ENCODE results near the gene SGSH.

Gene SGSH

DNA sequence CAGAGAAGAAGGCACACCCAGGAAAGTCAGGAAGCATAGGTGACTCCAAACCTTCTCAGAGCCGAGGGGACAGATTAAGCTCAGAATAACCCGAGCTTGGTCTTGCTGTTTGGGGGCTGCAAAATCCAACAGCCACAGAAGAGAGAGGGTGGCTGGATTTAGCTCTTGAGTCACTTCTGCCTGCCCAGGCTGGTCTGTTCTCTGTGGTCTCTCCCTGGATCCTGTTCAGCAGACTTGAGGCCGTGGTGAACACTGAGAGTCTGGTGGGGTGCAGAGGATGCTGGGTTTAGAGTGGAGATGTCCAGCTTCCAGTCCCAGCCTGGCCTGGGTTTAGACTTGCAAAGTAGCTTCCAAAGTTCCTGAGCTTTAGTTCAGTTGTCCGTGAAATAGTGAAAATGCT, 8.9 kb upstream of the SGSH start:
- H3K4me3 ChIP-seq (ENCODE audit: low read depth, low read length) = no peak overlapping the region
- no peak for DNase-seq
- H2BK5ac ChIP-seq (ENCODE audit: low read depth, low read length, poor library complexity) = no peak overlapping the region
- no peak overlapping the region for H2BK12ac ChIP-seq (ENCODE audit: low read length)
- H3K27ac ChIP-seq (ENCODE audit: low read depth, low read length) = no peak overlapping the region
- no peak overlapping the region for H3K9ac ChIP-seq (ENCODE audit: low read length)
- H3K14ac ChIP-seq (ENCODE audit: low read length) = no peak overlapping the region
- H2BK120ac ChIP-seq (ENCODE audit: insufficient read depth, low read length, poor library complexity) = no peak overlapping the region
- H2AFZ ChIP-seq (ENCODE audit: insufficient read depth, low read length, poor library complexity) = no peak overlapping the region
- H3K9me3 ChIP-seq (ENCODE audit: insufficient read depth, low read depth, low read length) = peaks cover 5% of the 10 kb centered on the region
- H3K23ac ChIP-seq (ENCODE audit: low read length) = no peak overlapping the region
- no CpG with 5 or more reads among the region's 4 CpGs for WGBS (ENCODE audit: extremely low coverage, insufficient coverage, insufficient read length)
- no peak overlapping the region for H4K8ac ChIP-seq (ENCODE audit: low read depth, low read length)
- no peak overlapping the region for H2AK5ac ChIP-seq (ENCODE audit: low read length)
- no peaks in the 10 kb centered on the region for H3K79me1 ChIP-seq (ENCODE audit: low read length)
- peaks cover 21 to 22% of the 10 kb centered on the region in 2 experiments for H3K36me3 ChIP-seq (ENCODE audit: control insufficient read depth in 1 of 2, insufficient read depth in 2 of 2, low read length in 2 of 2)
- no peaks in the 10 kb centered on the region for H3K27me3 ChIP-seq (ENCODE audit: insufficient read depth, low read length)
- peaks cover 5 to 6% of the 10 kb centered on the region in 2 experiments for H3K4me1 ChIP-seq (ENCODE audit: control insufficient read depth in 1 of 2, insufficient read depth in 2 of 2, low read length in 2 of 2)
- H4K91ac ChIP-seq (ENCODE audit: low read depth, low read length) = no peak overlapping the region
- H3K4me2 ChIP-seq (ENCODE audit: low read length) = no peak overlapping the region
- H3K18ac ChIP-seq (ENCODE audit: low read length) = no peak overlapping the region
- H4K12ac ChIP-seq (ENCODE audit: low read depth, low read length) = no peak overlapping the region
- H3K79me2 ChIP-seq (ENCODE audit: control insufficient read depth, insufficient read depth, low read length, poor library complexity) = no peaks in the 10 kb centered on the region
- H3K4ac ChIP-seq (ENCODE audit: low read depth, low read length) = no peak overlapping the region

DNA sequence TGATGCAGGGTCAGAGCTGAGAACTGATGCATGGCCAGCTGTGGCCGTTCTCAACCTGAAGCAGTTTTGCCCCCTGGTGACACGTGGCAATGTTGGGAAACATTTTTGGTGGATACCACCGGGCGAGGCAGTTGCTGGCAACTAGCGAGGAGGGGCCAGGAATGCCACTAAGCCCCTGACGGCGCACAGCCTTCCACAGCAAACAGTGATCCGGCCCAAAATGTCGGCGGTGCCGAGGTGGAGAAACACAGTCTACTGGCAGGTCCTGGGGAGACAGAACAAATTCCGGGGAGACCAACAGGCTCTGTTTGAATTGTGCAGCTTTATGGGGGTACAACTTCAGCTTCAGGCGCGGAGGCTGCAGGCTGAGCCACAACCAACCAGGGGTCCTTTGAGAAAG, 8.3 kb upstream of the SGSH start:
- no peaks in the 10 kb centered on the region for H3K27me3 ChIP-seq (ENCODE audit: insufficient read depth, low read length)
- H3K4me2 ChIP-seq (ENCODE audit: low read length) = no peak overlapping the region
- no peak overlapping the region for H3K23ac ChIP-seq (ENCODE audit: low read length)
- peaks cover 5 to 8% of the 10 kb centered on the region in 2 experiments for H3K4me1 ChIP-seq (ENCODE audit: control insufficient read depth in 1 of 2, insufficient read depth in 2 of 2, low read length in 2 of 2)
- no peak overlapping the region for H3K18ac ChIP-seq (ENCODE audit: low read length)
- H3K4ac ChIP-seq (ENCODE audit: low read depth, low read length) = no peak overlapping the region
- no peak overlapping the region for H2AFZ ChIP-seq (ENCODE audit: insufficient read depth, low read length, poor library complexity)
- H3K27ac ChIP-seq (ENCODE audit: low read depth, low read length) = no peak overlapping the region
- H3K9me3 ChIP-seq (ENCODE audit: insufficient read depth, low read depth, low read length) = peaks cover 5% of the 10 kb centered on the region
- WGBS (ENCODE audit: extremely low coverage, insufficient coverage, insufficient read length) = no CpG with 5 or more reads among the region's 14 CpGs
- DNase-seq = no peak
- no peak overlapping the region for H3K4me3 ChIP-seq (ENCODE audit: low read depth, low read length)
- H4K8ac ChIP-seq (ENCODE audit: low read depth, low read length) = no peak overlapping the region
- no peak overlapping the region for H2BK5ac ChIP-seq (ENCODE audit: low read depth, low read length, poor library complexity)
- no peak overlapping the region for H4K12ac ChIP-seq (ENCODE audit: low read depth, low read length)
- no peak overlapping the region for H4K91ac ChIP-seq (ENCODE audit: low read depth, low read length)
- no peak overlapping the region for H2AK5ac ChIP-seq (ENCODE audit: low read length)
- H2BK12ac ChIP-seq (ENCODE audit: low read length) = no peak overlapping the region
- no peak overlapping the region for H3K14ac ChIP-seq (ENCODE audit: low read length)
- peaks cover 22 to 25% of the 10 kb centered on the region in 2 experiments for H3K36me3 ChIP-seq (ENCODE audit: control insufficient read depth in 1 of 2, insufficient read depth in 2 of 2, low read length in 2 of 2)
- H2BK120ac ChIP-seq (ENCODE audit: insufficient read depth, low read length, poor library complexity) = no peak overlapping the region
- H3K79me1 ChIP-seq (ENCODE audit: low read length) = no peaks in the 10 kb centered on the region
- no peak overlapping the region for H3K9ac ChIP-seq (ENCODE audit: low read length)
- no peaks in the 10 kb centered on the region for H3K79me2 ChIP-seq (ENCODE audit: control insufficient read depth, insufficient read depth, low read length, poor library complexity)

DNA sequence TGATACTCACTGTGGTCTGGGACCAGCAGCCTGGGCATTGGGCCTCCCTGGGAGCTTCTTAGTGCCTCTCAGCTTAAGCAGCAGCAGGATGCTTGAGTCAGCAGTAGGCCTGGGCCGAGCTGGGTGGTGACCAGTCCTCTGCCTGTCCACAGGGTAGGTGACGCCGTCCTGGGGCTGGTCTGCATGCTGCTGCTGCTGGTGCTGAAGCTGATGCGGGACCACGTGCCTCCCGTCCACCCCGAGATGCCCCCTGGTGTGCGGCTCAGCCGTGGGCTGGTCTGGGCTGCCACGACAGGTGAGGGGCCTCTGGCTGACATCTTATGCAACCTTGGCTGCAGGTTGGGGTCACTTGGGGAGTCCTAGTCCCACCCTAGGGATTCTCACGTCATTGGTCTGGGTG, 7.5 kb upstream of the SGSH start:
- Histone ChIP-seq H3K27me3 (ENCODE audit: insufficient read depth, low read length) (no peaks in the 10 kb centered on the region), H3K9me3 (ENCODE audit: insufficient read depth, low read depth, low read length) (peaks cover 5% of the 10 kb centered on the region), H4K91ac (ENCODE audit: low read depth, low read length) (no peak overlapping the region), H3K23ac (ENCODE audit: low read length) (no peak overlapping the region), H3K79me1 (ENCODE audit: low read length) (no peaks in the 10 kb centered on the region), H3K4me1 (ENCODE audit: control insufficient read depth in 1 of 2, insufficient read depth in 2 of 2, low read length in 2 of 2) (peaks cover 5 to 8% of the 10 kb centered on the region in 2 experiments), H3K18ac (ENCODE audit: low read length) (no peak overlapping the region), H2BK120ac (ENCODE audit: insufficient read depth, low read length, poor library complexity) (no peak overlapping the region), H3K27ac (ENCODE audit: low read depth, low read length) (no peak overlapping the region), H3K9ac (ENCODE audit: low read length) (no peak overlapping the region), H3K14ac (ENCODE audit: low read length) (no peak overlapping the region), H3K4me3 (ENCODE audit: low read depth, low read length) (no peak overlapping the region), H3K36me3 (ENCODE audit: control insufficient read depth in 1 of 2, insufficient read depth in 2 of 2, low read length in 2 of 2) (peaks cover 24 to 28% of the 10 kb centered on the region in 2 experiments), H2BK5ac (ENCODE audit: low read depth, low read length, poor library complexity) (no peak overlapping the region), H3K4ac (ENCODE audit: low read depth, low read length) (no peak overlapping the region), H2AFZ (ENCODE audit: insufficient read depth, low read length, poor library complexity) (no peak overlapping the region), H3K4me2 (ENCODE audit: low read length) (no peak overlapping the region), H4K8ac (ENCODE audit: low read depth, low read length) (no peak overlapping the region), H4K12ac (ENCODE audit: low read depth, low read length) (no peak overlapping the region), H2AK5ac (ENCODE audit: low read length) (no peak overlapping the region), H3K79me2 (ENCODE audit: control insufficient read depth, insufficient read depth, low read length, poor library complexity) (no peaks in the 10 kb centered on the region), H2BK12ac (ENCODE audit: low read length) (no peak overlapping the region)
- DNase-seq = no peak
- WGBS (ENCODE audit: extremely low coverage, insufficient coverage, insufficient read length) = no CpG with 5 or more reads among the region's 11 CpGs

GRCh38 chr17:80227156-80227555, 7.0 kb upstream of the SGSH start:
- Histone ChIP-seq H3K27me3 (ENCODE audit: insufficient read depth, low read length) (no peaks in the 10 kb centered on the region), H3K18ac (ENCODE audit: low read length) (no peak overlapping the region), H3K27ac (ENCODE audit: low read depth, low read length) (no peak overlapping the region), H3K4ac (ENCODE audit: low read depth, low read length) (no peak overlapping the region), H3K14ac (ENCODE audit: low read length) (no peak overlapping the region), H3K9me3 (ENCODE audit: insufficient read depth, low read depth, low read length) (peaks cover 3% of the 10 kb centered on the region), H3K4me1 (ENCODE audit: control insufficient read depth in 1 of 2, insufficient read depth in 2 of 2, low read length in 2 of 2) (peaks cover 5 to 8% of the 10 kb centered on the region in 2 experiments), H2BK12ac (ENCODE audit: low read length) (no peak overlapping the region), H2BK120ac (ENCODE audit: insufficient read depth, low read length, poor library complexity) (no peak overlapping the region), H2BK5ac (ENCODE audit: low read depth, low read length, poor library complexity) (no peak overlapping the region), H3K23ac (ENCODE audit: low read length) (no peak overlapping the region), H4K91ac (ENCODE audit: low read depth, low read length) (no peak overlapping the region), H3K4me2 (ENCODE audit: low read length) (no peak overlapping the region), H3K9ac (ENCODE audit: low read length) (no peak overlapping the region), H3K36me3 (ENCODE audit: control insufficient read depth in 1 of 2, insufficient read depth in 2 of 2, low read length in 2 of 2) (peaks cover 24 to 30% of the 10 kb centered on the region in 2 experiments), H4K8ac (ENCODE audit: low read depth, low read length) (no peak overlapping the region), H3K79me1 (ENCODE audit: low read length) (no peaks in the 10 kb centered on the region), H2AFZ (ENCODE audit: insufficient read depth, low read length, poor library complexity) (no peak overlapping the region), H4K12ac (ENCODE audit: low read depth, low read length) (no peak overlapping the region), H3K79me2 (ENCODE audit: control insufficient read depth, insufficient read depth, low read length, poor library complexity) (no peaks in the 10 kb centered on the region), H2AK5ac (ENCODE audit: low read length) (no peak overlapping the region), H3K4me3 (ENCODE audit: low read depth, low read length) (no peak overlapping the region)
- no peak for DNase-seq
- no CpG with 5 or more reads among the region's 4 CpGs for WGBS (ENCODE audit: extremely low coverage, insufficient coverage, insufficient read length)

Measured in trophoblast cell (in vitro differentiated cells and primary cell).